Kidney (tissue), 14 donors: Measurements from ENCODE around the gene ZNF98. TPM values are rescaled to one million over a fixed set of nuclear protein-coding genes. Genes with fewer than 3 reads are reported as not detected.

Experiments used
- DNase-seq, 5 donors: peaks; one replicate each; pipeline ENCODE4 v3.0.0-alpha.2; 2013 to 2020
- FAIRE-seq: peaks from 2 replicates; lab custom pipeline; 2012; peaks lifted over from hg19 to GRCh38; lab: Jason Lieb, UNC
- H3K27ac ChIP-seq, 2 donors: one replicate each; pipeline ENCODE4 v1.7.0; 2013; ENCODE audit warnings: low read depth in 2 of 2, low read length in 2 of 2, inconsistent platforms in 1 of 2
- H3K27me3 ChIP-seq: one replicate; pipeline ENCODE4 v1.7.1; 2013; ENCODE audit warnings: low read length, inconsistent platforms; ENCODE audit not compliant: control insufficient read depth, insufficient read depth
- H3K36me3 ChIP-seq, 3 donors: one replicate each; pipeline versions ENCODE4 v1.7.0 to v1.7.1; 2013; ENCODE audit warnings: low read length in 3 of 3, control low read depth in 1 of 3, inconsistent platforms in 1 of 3; ENCODE audit not compliant: insufficient read depth in 3 of 3, control insufficient read depth in 2 of 3
- H3K4me1 ChIP-seq, 3 donors: one replicate each; pipeline versions ENCODE4 v1.7.0 to v1.7.1; 2013; ENCODE audit warnings: low read length in 3 of 3, inconsistent platforms in 1 of 3, low read depth in 1 of 3; ENCODE audit not compliant: control insufficient read depth in 2 of 3, insufficient read depth in 2 of 3
- H3K4me3 ChIP-seq, 3 donors: one replicate each; pipeline versions ENCODE4 v1.7.0 to v1.8.1; 2013; ENCODE audit warnings: low read length in 3 of 3, control low read depth in 1 of 3, inconsistent platforms in 1 of 3
- H3K9ac ChIP-seq, 3 donors: one replicate each; pipeline versions ENCODE4 v1.7.0 to v1.7.1; 2013; ENCODE audit warnings: low read length in 3 of 3, control low read depth in 1 of 3, inconsistent platforms in 1 of 3
- H3K9me3 ChIP-seq, 3 donors: one replicate each; pipeline versions ENCODE4 v1.7.0 to v1.7.1; 2013; ENCODE audit warnings: low read length in 3 of 3, control low read depth in 1 of 3, inconsistent platforms in 1 of 3; ENCODE audit not compliant: control insufficient read depth in 2 of 3, insufficient read depth in 1 of 3
- intact Hi-C: fragments of 100-400 bp; cut with DNase I; formaldehyde crosslinking; loops from one replicate; pipeline ENCODE4 v1.11.1; 2022
- polyA plus RNA-seq: library from polyadenylated mRNA; stranded (reverse); fragments of 350-450 nt; fragmentation: Illumina TruSeq; extraction: RNeasy Lipid Tissue Mini Kit (QIAGEN cat#74804); gene quantifications from one replicate; pipeline ENCODE4 v1.2.3, GENCODE V29; 2014; ENCODE audit warnings: low read depth, low replicate concordance; ENCODE audit not compliant: insufficient read depth
- total RNA-seq: library from RNA; stranded (reverse); fragmentation: NEBNext Ultra II Directional; extraction: Animal tissue kit (Norgen Biotek cat#: 25700); gene quantifications from one replicate; pipeline ENCODE4 v1.2.1, GENCODE V29; 2021
- TF ChIP-seq, protein P1 (sequence below): IDR thresholded peaks from 3 replicates; pipeline ENCODE4 v1.5.1; 2012; ENCODE audit warnings: mild to moderate bottlenecking, moderate library complexity, borderline replicate concordance; ENCODE audit not compliant: insufficient read depth; ENCODE audit errors: extremely low read depth
- donor health status: control.
- donor health status: control.
- donor health status: control.
- donor health status: control.
- donor health status: control.
- donor health status: DM: yes; HTN: yes; CAD: no.
- donor health status: Normal renal cell carcinoma (clear cell type).

ZNF98 gene
- total and polyA plus RNA-seq, 2 donors from 2014 or later, result 1.2 TPM

DNA sequence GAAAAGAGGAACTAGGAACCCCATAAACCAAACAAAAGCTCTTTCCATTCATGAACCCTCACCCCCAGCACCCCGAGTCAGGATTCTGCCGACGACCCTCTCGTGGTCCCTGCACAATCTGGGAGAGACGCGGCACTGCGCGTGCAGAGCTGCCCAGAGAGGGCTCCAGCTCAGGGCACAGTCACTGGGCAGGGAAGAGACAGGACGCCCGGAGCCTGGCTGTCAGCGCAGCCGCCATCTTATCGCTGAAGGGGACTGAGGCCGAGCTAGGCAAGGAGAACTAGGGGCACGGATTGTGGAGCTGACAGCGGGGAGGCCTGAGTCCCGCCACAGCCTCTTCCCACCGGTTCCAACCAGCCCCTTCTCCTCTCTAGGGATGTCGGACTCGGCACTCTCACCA, 349 bp downstream of the ZNF98 start:
- H3K9me3 ChIP-seq, result peaks cover 0 to 5% (median 0%) of the 10 kb centered on the region in 3 donors
- no peaks in the 10 kb centered on the region for H3K36me3 ChIP-seq
- TF ChIP-seq, protein P1, sequence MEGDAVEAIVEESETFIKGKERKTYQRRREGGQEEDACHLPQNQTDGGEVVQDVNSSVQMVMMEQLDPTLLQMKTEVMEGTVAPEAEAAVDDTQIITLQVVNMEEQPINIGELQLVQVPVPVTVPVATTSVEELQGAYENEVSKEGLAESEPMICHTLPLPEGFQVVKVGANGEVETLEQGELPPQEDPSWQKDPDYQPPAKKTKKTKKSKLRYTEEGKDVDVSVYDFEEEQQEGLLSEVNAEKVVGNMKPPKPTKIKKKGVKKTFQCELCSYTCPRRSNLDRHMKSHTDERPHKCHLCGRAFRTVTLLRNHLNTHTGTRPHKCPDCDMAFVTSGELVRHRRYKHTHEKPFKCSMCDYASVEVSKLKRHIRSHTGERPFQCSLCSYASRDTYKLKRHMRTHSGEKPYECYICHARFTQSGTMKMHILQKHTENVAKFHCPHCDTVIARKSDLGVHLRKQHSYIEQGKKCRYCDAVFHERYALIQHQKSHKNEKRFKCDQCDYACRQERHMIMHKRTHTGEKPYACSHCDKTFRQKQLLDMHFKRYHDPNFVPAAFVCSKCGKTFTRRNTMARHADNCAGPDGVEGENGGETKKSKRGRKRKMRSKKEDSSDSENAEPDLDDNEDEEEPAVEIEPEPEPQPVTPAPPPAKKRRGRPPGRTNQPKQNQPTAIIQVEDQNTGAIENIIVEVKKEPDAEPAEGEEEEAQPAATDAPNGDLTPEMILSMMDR, result no peak
- peak overlapping the region in 1 of 3 donors; percentile 26 for H3K9ac ChIP-seq
- peak overlapping the region; percentile 56 to 63 (median 58) for H3K4me3 ChIP-seq
- no peaks in the 10 kb centered on the region for H3K4me1 ChIP-seq
- intact Hi-C loops, result no loop called here
- H3K27me3 ChIP-seq, result no peaks in the 10 kb centered on the region
- no peak for DNase-seq
- peak overlapping the region in 1 of 2 donors; percentile 22 for H3K27ac ChIP-seq
- FAIRE-seq, result no peak

DNA sequence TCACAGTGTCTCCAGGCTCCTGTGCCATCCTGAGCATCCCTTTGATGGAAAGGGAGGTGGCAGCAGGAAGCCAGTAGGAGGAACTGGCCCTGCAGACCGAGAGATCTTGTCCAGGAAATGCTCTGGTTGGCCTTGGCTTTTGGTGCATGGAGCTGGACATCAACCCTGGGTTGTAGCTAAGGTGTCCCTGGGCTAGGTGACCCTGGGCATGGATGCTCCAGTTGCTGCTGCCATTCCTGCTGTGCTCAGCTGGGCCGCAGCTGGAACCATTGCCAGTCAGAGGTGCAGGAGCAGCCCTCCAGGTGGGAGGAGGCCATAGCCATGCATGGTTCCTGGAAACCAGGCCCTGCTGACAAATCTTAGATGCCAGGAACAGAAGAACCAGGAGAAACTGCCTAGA, 67.5 kb downstream of the ZNF98 start:
- FAIRE-seq, result no peak
- no peak overlapping the region for H3K9ac ChIP-seq

More for the DNA sequence above, 67.5 kb downstream of the ZNF98 start:
- no peaks in the 10 kb centered on the region for H3K27me3 ChIP-seq
- H3K9me3 ChIP-seq, result peaks cover 0 to 1% (median 0%) of the 10 kb centered on the region in 3 donors
- TF ChIP-seq, protein P1, result no peak
- no peaks in the 10 kb centered on the region for H3K4me1 ChIP-seq
- no peak overlapping the region for H3K27ac ChIP-seq
- no peak for DNase-seq
- no peak overlapping the region for H3K4me3 ChIP-seq
- intact Hi-C loops, result no loop called here
- H3K36me3 ChIP-seq, result no peaks in the 10 kb centered on the region

Other genes with a start within 250 kb of the ZNF98 start
- gene ZNF676, start 225.4 kb downstream of the ZNF98 start, total RNA-seq, result 3.5 TPM
- gene ZNF676, start 225.4 kb downstream of the ZNF98 start, polyA plus RNA-seq, result 1.3 TPM
- gene ZNF729, start 135.9 kb downstream of the ZNF98 start, total RNA-seq, result not detected
- not detected for gene ZNF729, start 135.9 kb downstream of the ZNF98 start, polyA plus RNA-seq
- 0.25 TPM for gene ZNF492, start 212.0 kb upstream of the ZNF98 start, total RNA-seq
- not detected for gene ZNF492, start 212.0 kb upstream of the ZNF98 start, polyA plus RNA-seq